Gastroesophageal sphincter (tissue), 3 donors: ENCODE data around the gene TGM3.

Experiments
- POLR2A ChIP-seq, 2 donors: fragments of 450-650 bp; IDR thresholded peaks; one replicate each; pipeline ENCODE4 v1.6.1; 2017; ENCODE audit warnings: antibody characterized with exemption in 2 of 2, mild to moderate bottlenecking in 2 of 2, moderate library complexity in 1 of 2
- POLR2AphosphoS5 ChIP-seq: sonication (generic); formaldehyde crosslinking; IDR thresholded peaks from one replicate; pipeline ENCODE4 v1.6.1; 2017; ENCODE audit warnings: antibody characterized with exemption
- TF ChIP-seq, protein P1 (sequence below), 4 experiments: fragments of 200-600 bp in 2 of 4; fragments of 450-650 bp in 2 of 4; sonication (generic) in 1 of 4; IDR thresholded peaks; one replicate each; pipeline ENCODE4 v1.5.1; 2017 to 2019; ENCODE audit warnings: antibody characterized with exemption in 4 of 4, mild to moderate bottlenecking in 2 of 4, moderate library complexity in 2 of 4

DNA sequence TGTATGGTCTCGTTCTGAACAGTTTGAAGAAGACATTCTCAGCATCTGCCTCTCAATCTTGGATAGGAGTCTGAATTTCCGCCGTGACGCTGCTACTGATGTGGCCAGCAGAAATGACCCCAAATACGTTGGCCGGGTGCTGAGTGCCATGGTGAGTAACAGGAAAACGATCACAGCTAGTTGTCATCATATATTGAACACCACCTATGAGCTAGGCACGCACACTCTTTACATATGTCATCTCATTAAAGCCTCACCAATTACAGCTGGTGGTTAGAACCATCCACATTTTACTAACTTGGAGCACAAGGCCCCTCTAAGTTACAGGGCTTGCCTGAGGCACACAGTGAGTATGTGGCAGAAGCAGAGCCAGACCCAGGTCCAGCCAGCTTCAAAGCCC lies 17.1 kb downstream of the TGM3 start:
- TF ChIP-seq, protein P1, sequence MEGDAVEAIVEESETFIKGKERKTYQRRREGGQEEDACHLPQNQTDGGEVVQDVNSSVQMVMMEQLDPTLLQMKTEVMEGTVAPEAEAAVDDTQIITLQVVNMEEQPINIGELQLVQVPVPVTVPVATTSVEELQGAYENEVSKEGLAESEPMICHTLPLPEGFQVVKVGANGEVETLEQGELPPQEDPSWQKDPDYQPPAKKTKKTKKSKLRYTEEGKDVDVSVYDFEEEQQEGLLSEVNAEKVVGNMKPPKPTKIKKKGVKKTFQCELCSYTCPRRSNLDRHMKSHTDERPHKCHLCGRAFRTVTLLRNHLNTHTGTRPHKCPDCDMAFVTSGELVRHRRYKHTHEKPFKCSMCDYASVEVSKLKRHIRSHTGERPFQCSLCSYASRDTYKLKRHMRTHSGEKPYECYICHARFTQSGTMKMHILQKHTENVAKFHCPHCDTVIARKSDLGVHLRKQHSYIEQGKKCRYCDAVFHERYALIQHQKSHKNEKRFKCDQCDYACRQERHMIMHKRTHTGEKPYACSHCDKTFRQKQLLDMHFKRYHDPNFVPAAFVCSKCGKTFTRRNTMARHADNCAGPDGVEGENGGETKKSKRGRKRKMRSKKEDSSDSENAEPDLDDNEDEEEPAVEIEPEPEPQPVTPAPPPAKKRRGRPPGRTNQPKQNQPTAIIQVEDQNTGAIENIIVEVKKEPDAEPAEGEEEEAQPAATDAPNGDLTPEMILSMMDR (IDR thresholded peaks at IDR 0.05): no peak
- no peak for TF ChIP-seq POLR2A (IDR thresholded peaks at IDR 0.05)
- TF ChIP-seq POLR2AphosphoS5: no peak
